Omental fat pad (tissue), 4 donors: ENCODE measurements around the gene SFMBT2. TPM values are rescaled to one million over a fixed set of nuclear protein-coding genes. Genes with fewer than 3 reads are reported as not detected.

ENCODE experiments used
- ATAC-seq: fragments of 150-250 bp; one replicate; pipeline ENCODE4 v1.9.1; 2016; ENCODE audit warnings: mild to moderate bottlenecking, moderate library complexity; ENCODE audit not compliant: low FRiP score
- DNase-seq: peaks from one replicate; pipeline ENCODE4 v3.0.0-alpha.2; 2019; ENCODE audit warnings: low spot score
- total RNA-seq, 4 donors: library from RNA; depleted of rRNA; stranded (reverse); fragments of >200 nt; gene quantifications; one replicate each; pipeline ENCODE4 v1.1.0, GENCODE V29; 2016
- TF ChIP-seq, protein P1 (sequence below), 3 donors: fragments of 450-650 bp; IDR thresholded peaks; one replicate each; pipeline ENCODE4 v1.5.1; 2016 to 2017; ENCODE audit warnings: antibody characterized with exemption in 3 of 3, mild to moderate bottlenecking in 3 of 3, moderate library complexity in 2 of 3

SFMBT2 gene
- total RNA-seq, 4 donors from 2014 or later, result 6.2 to 12.0 (median 9.4) TPM

DNA sequence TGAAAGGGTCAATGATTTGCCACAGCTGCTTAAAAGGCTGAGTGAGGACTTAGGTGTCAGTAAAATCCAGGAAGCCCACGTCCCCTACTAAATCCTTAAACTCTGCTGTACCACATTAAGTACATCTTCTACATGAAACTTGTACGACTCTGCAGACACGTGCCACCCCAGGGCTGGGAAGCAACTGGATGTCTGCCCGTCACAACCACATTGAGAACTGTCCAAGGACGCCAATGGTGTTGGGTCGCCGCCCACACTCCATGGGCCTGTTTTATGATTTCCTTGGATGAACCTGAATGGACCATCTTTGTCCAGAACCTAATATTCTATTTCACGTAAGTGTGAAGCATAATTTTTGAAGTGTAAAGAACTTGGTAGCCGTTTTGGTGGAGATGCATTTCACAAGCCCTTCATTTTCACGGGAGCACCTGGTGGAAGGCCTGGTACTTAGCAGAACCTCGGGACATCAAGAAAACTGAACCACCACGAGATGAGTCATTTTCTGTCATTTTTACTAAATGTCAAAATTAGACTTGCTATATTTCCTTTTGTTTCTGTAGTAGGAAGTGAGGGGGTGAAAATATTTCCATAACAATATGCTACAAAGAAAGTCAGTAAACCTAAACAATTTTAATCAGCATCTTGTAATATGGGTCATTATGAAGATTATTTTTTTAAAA is 134.9 kb downstream of the SFMBT2 start:
- DNase-seq (no peak), ATAC-seq (no peak)
- TF ChIP-seq, protein P1, sequence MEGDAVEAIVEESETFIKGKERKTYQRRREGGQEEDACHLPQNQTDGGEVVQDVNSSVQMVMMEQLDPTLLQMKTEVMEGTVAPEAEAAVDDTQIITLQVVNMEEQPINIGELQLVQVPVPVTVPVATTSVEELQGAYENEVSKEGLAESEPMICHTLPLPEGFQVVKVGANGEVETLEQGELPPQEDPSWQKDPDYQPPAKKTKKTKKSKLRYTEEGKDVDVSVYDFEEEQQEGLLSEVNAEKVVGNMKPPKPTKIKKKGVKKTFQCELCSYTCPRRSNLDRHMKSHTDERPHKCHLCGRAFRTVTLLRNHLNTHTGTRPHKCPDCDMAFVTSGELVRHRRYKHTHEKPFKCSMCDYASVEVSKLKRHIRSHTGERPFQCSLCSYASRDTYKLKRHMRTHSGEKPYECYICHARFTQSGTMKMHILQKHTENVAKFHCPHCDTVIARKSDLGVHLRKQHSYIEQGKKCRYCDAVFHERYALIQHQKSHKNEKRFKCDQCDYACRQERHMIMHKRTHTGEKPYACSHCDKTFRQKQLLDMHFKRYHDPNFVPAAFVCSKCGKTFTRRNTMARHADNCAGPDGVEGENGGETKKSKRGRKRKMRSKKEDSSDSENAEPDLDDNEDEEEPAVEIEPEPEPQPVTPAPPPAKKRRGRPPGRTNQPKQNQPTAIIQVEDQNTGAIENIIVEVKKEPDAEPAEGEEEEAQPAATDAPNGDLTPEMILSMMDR (IDR thresholded peaks at IDR 0.05), result no peak

DNA sequence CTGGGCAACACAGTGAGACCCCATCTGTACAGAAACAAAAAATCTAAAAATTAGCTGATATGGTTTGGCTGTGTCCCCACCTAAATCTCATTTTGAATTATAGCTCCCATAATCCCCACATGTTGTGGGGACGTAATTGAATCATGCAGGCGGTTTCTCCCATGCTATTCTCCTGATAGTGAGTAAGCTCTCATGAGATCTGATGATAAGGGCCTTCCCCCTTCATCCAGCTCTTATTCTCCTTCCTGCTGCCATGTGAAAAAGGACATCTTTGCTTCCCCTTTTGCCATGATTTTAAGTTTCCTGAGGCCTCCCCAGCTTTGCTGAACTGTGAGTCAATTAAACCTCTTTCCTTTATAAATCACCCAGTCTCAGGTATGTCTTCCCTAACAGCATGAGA is 136.5 kb downstream of the SFMBT2 start:
- TF ChIP-seq, protein P1 (IDR thresholded peaks at IDR 0.05), result no peak
- DNase-seq (no peak), ATAC-seq (no peak)

DNA sequence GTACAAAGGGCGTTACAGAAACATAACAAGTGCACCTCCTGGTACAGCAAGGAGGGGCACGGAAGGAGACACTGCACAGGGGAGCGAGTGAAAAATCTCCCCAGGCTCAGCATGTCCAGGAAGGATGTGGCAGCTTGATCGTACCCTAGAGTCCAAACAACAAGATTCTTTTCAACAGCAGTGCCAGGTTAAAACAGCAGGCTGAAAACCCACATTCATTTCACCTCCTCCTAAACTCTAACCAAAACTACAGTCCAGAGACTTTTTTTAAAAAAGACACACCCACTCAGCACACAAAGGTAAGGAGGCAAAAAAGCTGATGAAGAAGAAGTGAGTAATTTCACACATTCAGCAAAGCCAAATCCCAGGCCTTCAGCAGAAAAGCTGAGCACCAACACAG is 138.8 kb downstream of the SFMBT2 start:
- ATAC-seq, result no peak
- TF ChIP-seq, protein P1 (IDR thresholded peaks at IDR 0.05), result no peak
- DNase-seq, result no peak

DNA sequence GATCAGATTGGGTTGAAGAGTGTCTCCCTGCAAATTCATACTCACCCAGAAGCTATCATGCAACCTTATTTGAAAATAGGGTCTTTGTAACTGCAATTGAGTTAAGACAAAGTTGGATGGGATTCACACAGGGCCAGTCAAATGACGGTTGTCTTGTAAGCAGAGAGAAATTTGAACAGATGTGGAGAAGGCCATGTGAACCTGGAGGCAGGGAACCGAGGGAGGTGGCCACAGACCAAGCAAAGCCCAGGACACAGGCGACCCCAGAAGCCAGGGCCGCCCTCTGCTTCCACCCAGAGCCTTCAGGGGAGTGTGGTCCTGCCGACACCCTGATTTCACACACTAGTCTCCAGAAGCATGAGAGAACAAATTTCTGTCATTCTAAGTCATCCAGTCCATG is 140.8 kb downstream of the SFMBT2 start:
- TF ChIP-seq, protein P1 (IDR thresholded peaks at IDR 0.05), result no peak
- DNase-seq (no peak), ATAC-seq (no peak)

DNA sequence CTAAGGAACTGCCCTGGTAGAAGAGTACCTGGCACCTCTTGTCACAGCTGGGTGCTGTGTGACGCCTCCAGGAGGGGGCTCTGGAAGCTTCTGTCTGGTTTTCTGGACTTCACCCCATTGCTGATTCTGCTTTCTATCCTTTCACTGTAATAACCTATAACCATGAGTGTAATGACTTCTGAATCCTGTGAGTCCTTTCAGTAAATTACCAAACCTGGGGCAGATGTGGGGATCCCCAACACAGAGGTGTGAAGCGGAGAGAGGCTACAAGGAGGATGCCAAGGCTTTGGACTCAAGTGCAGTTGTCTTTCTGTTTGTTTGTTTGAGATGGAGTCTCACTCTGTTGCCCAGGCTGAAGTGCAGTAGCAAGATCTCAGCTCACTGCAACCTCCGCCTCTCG is 143.7 kb downstream of the SFMBT2 start:
- ATAC-seq (no peak), DNase-seq (no peak)
- TF ChIP-seq, protein P1 (IDR thresholded peaks at IDR 0.05), result no peak

DNA sequence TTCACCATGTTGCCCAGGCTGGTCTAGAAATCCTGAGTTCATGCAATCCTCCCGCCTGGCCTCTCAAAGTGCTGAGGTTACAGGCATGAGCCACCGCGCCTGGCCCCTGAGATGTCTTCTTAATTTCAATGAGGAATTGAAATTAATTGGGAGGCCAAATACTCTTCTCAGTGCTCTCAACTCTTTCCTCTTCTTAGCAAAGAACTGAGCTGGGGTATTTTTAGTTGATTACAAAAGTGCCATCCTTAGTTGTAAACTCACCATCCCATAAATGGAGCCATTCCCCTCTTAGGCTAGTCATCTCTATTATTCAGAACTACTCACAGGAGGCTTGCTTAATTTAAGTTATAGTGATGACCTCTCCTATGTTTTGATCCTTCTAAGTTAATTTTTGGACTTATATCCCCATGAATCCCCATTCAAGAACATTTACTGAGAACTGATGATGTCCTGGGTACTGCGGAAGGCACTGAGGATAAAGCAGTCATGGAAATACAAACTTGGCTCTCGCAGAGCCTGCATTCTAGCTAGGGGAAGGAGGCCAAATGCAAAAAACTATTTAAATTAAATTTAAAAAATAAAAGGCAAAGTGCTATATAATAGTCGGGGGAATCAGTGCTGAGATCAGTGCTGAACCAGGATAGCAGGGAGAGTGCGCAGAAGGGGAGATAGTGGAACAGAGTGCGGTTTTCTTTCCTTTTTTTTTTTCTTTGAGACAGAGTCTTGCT is 145.3 kb downstream of the SFMBT2 start:
- TF ChIP-seq, protein P1 (IDR thresholded peaks at IDR 0.05), result no peak
- ATAC-seq, result no peak
- DNase-seq, result no peak

DNA sequence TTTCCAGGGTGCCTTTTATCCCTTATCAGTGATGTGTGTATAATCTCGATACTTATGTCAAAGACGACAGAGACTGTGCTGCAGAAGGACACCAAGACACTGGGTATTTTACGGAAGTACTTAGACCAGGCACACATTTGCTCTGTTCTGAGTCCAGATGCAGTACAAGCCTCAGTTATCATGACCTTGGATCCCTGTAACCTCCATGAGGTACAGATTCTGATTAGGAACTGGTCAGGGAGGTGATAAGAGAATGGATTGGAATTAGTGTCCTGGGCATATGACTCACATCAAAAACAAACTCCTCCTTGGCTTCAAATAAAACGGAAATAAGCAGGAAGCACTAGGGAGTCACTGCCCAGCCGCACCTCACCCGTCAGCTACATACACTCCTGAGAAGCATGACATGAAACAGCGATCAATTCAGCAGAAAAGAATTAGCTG is 146.5 kb downstream of the SFMBT2 start:
- peak; percentile 17 for ATAC-seq
- TF ChIP-seq, protein P1 (IDR thresholded peaks at IDR 0.05), result no peak
- no peak for DNase-seq
